Measurements from ENCODE around the gene GPC6.

Gene GPC6

DNA sequence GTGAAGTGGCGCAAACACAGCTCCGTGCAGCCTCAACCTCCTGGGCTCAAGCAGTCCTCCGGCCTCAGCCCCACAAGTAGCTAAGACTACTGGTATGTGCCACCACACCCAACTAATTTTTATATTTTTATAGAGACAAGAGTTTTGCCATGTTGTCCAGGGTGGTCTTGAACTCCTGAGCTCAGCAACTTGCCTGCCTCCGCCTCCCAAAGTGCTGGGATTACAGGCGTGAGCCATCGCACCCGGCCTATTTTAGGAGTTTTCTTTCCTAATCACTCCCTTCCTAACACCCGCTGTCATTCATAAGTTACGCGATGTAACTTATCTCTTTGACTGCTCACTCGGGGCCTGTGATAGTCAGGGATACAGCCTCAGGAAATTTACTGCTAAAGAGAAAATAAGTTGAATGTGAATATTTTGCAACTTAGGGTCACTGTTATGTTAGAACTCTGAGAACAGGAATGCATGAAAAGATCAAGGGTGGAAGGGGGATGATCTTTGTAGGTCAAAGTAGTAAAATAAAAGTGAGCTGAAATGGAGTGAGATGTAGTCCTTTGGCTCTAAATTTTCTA lies 1112.6 kb downstream of the GPC6 start:
- TF ChIP-seq ZNF169 (tag by site-specific recombination; IDR thresholded peaks at IDR 0.05) = no peak
- TF ChIP-seq ZNF514 (tag by site-specific recombination; IDR thresholded peaks at IDR 0.05) = no peak
- no peak for TF ChIP-seq HOXD13 (CRISPR knock-in tag; IDR thresholded peaks at IDR 0.05; ENCODE audit: borderline replicate concordance)
- no peak for TF ChIP-seq ZBTB48 (tag by site-specific recombination; IDR thresholded peaks at IDR 0.05)
- TF ChIP-seq ZBTB1 (tag by site-specific recombination; IDR thresholded peaks at IDR 0.05) = no peak
- no peak for TF ChIP-seq GFI1B (tag by site-specific recombination; IDR thresholded peaks at IDR 0.05)
- TF ChIP-seq, protein P1, sequence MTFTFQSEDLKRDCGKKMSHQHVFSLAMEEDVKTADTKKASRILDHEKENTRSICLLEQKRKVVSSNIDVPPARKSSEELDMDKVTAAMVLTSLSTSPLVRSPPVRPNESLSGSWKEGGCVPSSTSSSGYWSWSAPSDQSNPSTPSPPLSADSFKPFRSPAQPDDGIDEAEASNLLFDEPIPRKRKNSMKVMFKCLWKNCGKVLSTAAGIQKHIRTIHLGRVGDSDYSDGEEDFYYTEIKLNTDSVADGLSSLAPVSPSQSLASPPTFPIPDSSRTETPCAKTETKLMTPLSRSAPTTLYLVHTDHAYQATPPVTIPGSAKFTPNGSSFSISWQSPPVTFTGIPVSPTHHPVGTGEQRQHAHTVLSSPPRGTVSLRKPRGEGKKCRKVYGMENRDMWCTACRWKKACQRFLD (tag by site-specific recombination; IDR thresholded peaks at IDR 0.05) = no peak
- no peak for TF ChIP-seq KLF16 (tag by site-specific recombination; IDR thresholded peaks at IDR 0.05)
- no peak for TF ChIP-seq ZNF184 (tag by site-specific recombination; IDR thresholded peaks at IDR 0.05)
- TF ChIP-seq ZNF391 (tag by site-specific recombination; IDR thresholded peaks at IDR 0.05; ENCODE audit: borderline replicate concordance, low read depth) = no peak
- no peak for TF ChIP-seq ZNF248 (tag by site-specific recombination; IDR thresholded peaks at IDR 0.05)
- TF ChIP-seq ZNF530 (tag by site-specific recombination; IDR thresholded peaks at IDR 0.05; ENCODE audit: low read depth) = no peak
- TF ChIP-seq ZNF707 (tag by site-specific recombination; IDR thresholded peaks at IDR 0.05) = no peak
- no peak for TF ChIP-seq ZNF211 (tag by site-specific recombination; IDR thresholded peaks at IDR 0.05; ENCODE audit: low read depth)
- TF ChIP-seq, protein P2, sequence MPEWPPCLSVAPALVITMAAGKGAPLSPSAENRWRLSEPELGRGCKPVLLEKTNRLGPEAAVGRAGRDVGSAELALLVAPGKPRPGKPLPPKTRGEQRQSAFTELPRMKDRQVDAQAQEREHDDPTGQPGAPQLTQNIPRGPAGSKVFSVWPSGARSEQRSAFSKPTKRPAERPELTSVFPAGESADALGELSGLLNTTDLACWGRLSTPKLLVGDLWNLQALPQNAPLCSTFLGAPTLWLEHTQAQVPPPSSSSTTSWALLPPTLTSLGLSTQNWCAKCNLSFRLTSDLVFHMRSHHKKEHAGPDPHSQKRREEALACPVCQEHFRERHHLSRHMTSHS (tag by site-specific recombination; IDR thresholded peaks at IDR 0.05) = no peak
- no peak for TF ChIP-seq ZNF174 (tag by site-specific recombination; IDR thresholded peaks at IDR 0.05)
- TF ChIP-seq ZNF23 (tag by site-specific recombination; IDR thresholded peaks at IDR 0.05; ENCODE audit: borderline replicate concordance) = no peak
- no peak for TF ChIP-seq OVOL3 (tag by site-specific recombination; IDR thresholded peaks at IDR 0.05)
- TF ChIP-seq REPIN1 (tag by site-specific recombination; IDR thresholded peaks at IDR 0.05; ENCODE audit: low read depth) = no peak
- TF ChIP-seq, protein P3, sequence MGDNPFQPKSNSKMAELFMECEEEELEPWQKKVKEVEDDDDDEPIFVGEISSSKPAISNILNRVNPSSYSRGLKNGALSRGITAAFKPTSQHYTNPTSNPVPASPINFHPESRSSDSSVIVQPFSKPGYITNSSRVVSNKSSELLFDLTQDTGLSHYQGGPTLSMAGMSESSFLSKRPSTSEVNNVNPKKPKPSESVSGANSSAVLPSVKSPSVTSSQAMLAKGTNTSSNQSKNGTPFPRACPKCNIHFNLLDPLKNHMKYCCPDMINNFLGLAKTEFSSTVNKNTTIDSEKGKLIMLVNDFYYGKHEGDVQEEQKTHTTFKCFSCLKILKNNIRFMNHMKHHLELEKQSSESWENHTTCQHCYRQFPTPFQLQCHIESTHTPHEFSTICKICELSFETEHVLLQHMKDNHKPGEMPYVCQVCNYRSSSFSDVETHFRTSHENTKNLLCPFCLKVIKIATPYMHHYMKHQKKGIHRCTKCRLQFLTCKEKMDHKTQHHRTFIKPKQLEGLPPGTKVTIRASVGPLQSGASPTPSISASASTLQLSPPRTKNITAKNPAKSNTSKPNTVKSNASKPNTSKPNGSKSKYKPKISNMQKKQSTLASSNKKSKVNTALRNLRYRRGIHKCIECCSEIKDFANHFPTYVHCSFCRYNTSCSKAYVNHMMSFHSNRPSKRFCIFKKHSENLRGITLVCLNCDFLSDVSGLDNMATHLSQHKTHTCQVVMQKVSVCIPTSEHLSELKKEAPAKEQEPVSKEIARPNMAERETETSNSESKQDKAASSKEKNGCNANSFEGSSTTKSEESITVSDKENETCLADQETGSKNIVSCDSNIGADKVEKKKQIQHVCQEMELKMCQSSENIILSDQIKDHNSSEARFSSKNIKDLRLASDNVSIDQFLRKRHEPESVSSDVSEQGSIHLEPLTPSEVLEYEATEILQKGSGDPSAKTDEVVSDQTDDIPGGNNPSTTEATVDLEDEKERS (tag by site-specific recombination; IDR thresholded peaks at IDR 0.05) = no peak
- Histone ChIP-seq H3K9me3 (ENCODE audit: control insufficient read depth, insufficient read depth, low read depth, low read length) (no peaks in the 10 kb centered on the region), H3K4me3 (ENCODE audit: low read depth, low read length) (no peak overlapping the region), H3K4me1 (ENCODE audit: control insufficient read depth, insufficient read depth, low read length) (no peaks in the 10 kb centered on the region), H3K27ac (ENCODE audit: extremely low read depth, low read depth, low read length) (no peak overlapping the region), H3K36me3 (ENCODE audit: control insufficient read depth in 2 of 2, insufficient read depth in 1 of 2, low read length in 2 of 2) (no peaks in the 10 kb centered on the region)
- POLR2A ChIA-PET = no interaction called here
- CTCF ChIA-PET = interaction anchor here (0.6 to 1.4 kb wide), 2 partner anchors 23 to 1364 kb away, joined by 3 read pairs; no protein-coding TSS in a partner anchor

DNA sequence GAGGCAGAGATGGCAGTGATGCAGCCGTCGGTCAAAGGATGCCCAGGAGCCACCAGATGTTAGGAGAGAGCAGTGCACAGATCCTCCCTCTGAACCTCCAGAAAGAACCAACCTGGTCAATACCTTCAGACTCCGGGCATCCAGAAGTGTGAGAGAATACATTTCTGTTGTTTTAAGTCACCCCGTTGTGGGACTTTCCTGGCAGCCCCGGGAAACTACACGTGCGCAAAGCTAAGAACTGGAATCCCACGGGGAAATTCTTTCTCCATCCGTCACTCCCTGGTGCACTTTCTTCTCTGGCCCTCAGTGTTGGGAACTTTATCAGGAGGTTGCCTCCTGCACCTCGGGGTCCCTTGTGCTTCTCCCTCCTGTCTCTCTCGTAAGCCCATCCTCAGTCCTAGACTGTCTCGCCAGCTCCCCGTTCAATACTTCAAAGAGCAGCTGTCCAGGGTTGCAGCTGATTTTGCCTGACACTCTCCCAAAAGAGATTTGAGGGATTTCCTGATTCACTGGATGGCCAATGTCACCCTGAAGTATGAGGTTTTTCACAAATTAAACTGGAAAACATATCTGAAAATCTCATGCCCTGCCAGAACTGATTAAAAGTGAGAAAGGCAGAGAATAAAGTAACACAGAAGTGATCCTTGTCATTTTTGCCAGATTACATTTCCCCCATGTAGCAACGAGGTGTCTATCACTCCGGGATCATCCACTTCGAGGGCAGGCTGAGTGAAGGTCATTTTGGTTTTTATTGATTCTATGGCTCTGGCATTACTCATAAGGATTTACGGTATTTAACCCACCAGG lies 1116.0 kb downstream of the GPC6 start:
- no peak overlapping the region for H3K4me3 ChIP-seq (ENCODE audit: low read depth, low read length)
- H3K9me3 ChIP-seq (ENCODE audit: control insufficient read depth, insufficient read depth, low read depth, low read length) = no peaks in the 10 kb centered on the region
- H3K4me1 ChIP-seq (ENCODE audit: control insufficient read depth, insufficient read depth, low read length) = no peaks in the 10 kb centered on the region
- TF ChIP-seq ZNF366 (tag by site-specific recombination; conservative IDR thresholded peaks at IDR 0.05) = no peak
- TF ChIP-seq, protein P4, sequence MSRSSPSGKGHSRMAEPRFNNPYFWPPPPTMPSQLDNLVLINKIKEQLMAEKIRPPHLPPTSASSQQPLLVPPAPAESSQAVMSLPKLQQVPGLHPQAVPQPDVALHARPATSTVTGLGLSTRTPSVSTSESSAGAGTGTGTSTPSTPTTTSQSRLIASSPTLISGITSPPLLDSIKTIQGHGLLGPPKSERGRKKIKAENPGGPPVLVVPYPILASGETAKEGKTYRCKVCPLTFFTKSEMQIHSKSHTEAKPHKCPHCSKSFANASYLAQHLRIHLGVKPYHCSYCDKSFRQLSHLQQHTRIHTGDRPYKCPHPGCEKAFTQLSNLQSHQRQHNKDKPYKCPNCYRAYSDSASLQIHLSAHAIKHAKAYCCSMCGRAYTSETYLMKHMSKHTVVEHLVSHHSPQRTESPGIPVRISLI (tag by site-specific recombination; IDR thresholded peaks at IDR 0.05) = no peak
- TF ChIP-seq, protein P5, sequence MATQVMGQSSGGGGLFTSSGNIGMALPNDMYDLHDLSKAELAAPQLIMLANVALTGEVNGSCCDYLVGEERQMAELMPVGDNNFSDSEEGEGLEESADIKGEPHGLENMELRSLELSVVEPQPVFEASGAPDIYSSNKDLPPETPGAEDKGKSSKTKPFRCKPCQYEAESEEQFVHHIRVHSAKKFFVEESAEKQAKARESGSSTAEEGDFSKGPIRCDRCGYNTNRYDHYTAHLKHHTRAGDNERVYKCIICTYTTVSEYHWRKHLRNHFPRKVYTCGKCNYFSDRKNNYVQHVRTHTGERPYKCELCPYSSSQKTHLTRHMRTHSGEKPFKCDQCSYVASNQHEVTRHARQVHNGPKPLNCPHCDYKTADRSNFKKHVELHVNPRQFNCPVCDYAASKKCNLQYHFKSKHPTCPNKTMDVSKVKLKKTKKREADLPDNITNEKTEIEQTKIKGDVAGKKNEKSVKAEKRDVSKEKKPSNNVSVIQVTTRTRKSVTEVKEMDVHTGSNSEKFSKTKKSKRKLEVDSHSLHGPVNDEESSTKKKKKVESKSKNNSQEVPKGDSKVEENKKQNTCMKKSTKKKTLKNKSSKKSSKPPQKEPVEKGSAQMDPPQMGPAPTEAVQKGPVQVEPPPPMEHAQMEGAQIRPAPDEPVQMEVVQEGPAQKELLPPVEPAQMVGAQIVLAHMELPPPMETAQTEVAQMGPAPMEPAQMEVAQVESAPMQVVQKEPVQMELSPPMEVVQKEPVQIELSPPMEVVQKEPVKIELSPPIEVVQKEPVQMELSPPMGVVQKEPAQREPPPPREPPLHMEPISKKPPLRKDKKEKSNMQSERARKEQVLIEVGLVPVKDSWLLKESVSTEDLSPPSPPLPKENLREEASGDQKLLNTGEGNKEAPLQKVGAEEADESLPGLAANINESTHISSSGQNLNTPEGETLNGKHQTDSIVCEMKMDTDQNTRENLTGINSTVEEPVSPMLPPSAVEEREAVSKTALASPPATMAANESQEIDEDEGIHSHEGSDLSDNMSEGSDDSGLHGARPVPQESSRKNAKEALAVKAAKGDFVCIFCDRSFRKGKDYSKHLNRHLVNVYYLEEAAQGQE (tag by site-specific recombination; IDR thresholded peaks at IDR 0.05) = peak; percentile 41; the same call in 1 of the 2 replicates
- TF ChIP-seq SETDB1 (IDR thresholded peaks at IDR 0.05; ENCODE audit: insufficient read length, low read length) = no peak
- no peak for TF ChIP-seq ZNF292 (tag by site-specific recombination; IDR thresholded peaks at IDR 0.05; ENCODE audit: borderline replicate concordance, low read depth)
- ChIA-PET POLR2A (interaction anchor here (0.6 kb wide), 1 partner anchor 68 kb away, joined by 4 read pairs; no protein-coding TSS in a partner anchor), CTCF (no interaction called here)
- no peaks in the 10 kb centered on the region for H3K36me3 ChIP-seq (ENCODE audit: control insufficient read depth in 2 of 2, insufficient read depth in 1 of 2, low read length in 2 of 2)
- no peak overlapping the region for H3K27ac ChIP-seq (ENCODE audit: extremely low read depth, low read depth, low read length)
